Omental fat pad (tissue), 4 donors: ENCODE measurements around the gene MT1F. TPM values are rescaled to one million over a fixed set of nuclear protein-coding genes. Genes with fewer than 3 reads are reported as not detected.

Source experiments
- ATAC-seq: fragments of 150-250 bp; one replicate; pipeline ENCODE4 v1.9.1; 2016; ENCODE audit warnings: mild to moderate bottlenecking, moderate library complexity; ENCODE audit not compliant: low FRiP score
- DNase-seq: peaks from one replicate; pipeline ENCODE4 v3.0.0-alpha.2; 2019; ENCODE audit warnings: low spot score
- total RNA-seq, 4 donors: library from RNA; depleted of rRNA; stranded (reverse); fragments of >200 nt; gene quantifications; one replicate each; pipeline ENCODE4 v1.1.0, GENCODE V29; 2016
- TF ChIP-seq, protein P1 (sequence below), 3 donors: fragments of 450-650 bp; IDR thresholded peaks; one replicate each; pipeline ENCODE4 v1.5.1; 2016 to 2017; ENCODE audit warnings: antibody characterized with exemption in 3 of 3, mild to moderate bottlenecking in 3 of 3, moderate library complexity in 2 of 3

Gene MT1F
- total RNA-seq, 4 donors from 2014 or later = 9.8 to 199 (median 43.6) TPM

GRCh38 chr16:56626685-56627084, 31.1 kb upstream of the MT1F start:
- DNase-seq (no peak), ATAC-seq (no peak)
- TF ChIP-seq, protein P1, sequence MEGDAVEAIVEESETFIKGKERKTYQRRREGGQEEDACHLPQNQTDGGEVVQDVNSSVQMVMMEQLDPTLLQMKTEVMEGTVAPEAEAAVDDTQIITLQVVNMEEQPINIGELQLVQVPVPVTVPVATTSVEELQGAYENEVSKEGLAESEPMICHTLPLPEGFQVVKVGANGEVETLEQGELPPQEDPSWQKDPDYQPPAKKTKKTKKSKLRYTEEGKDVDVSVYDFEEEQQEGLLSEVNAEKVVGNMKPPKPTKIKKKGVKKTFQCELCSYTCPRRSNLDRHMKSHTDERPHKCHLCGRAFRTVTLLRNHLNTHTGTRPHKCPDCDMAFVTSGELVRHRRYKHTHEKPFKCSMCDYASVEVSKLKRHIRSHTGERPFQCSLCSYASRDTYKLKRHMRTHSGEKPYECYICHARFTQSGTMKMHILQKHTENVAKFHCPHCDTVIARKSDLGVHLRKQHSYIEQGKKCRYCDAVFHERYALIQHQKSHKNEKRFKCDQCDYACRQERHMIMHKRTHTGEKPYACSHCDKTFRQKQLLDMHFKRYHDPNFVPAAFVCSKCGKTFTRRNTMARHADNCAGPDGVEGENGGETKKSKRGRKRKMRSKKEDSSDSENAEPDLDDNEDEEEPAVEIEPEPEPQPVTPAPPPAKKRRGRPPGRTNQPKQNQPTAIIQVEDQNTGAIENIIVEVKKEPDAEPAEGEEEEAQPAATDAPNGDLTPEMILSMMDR (IDR thresholded peaks at IDR 0.05) = no peak

DNA sequence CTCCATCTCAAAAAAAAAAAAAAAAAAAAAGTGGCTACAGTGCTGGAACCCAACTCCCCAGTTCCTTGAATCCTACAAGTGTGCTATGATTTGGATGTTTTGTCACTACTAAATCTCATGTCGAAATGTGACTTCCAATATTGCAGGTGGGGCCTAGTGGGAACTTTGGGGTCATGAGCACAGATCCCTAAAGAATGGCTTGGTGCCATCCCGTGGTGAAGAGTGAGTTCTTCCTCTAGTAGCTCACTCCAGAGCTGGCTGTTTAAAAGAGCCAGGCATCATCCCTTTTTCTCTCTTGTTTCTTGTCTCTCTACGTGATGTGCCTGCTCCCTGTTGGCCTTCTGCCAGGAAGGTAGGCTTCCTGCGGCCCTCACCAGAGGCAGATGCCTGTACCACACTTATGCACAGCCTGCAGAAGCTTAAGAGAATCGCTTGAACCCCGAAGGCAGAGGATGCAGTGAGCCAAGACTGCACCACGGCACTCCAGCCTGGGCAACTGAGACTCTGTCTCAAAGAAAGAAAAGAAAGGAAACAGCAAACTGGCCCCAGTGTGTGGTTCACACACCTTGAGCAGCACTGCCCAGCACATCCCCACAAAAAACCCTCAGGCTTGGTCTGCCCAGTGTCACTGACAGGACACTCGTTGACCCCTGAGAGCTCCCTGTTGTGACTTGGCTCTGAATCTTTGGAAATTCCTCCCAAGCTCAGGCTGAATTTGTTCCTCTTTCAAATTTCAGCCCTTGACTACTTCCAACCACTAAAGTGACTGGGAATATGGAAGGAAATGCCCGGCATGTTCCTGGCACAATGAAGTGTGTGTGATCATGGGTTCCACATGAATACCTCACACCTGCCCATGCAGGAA, 29.0 kb upstream of the MT1F start:
- TF ChIP-seq, protein P1 (IDR thresholded peaks at IDR 0.05) = no peak
- DNase-seq = no peak

GRCh38 chr16:56629531-56629930, 28.2 kb upstream of the MT1F start:
- TF ChIP-seq, protein P1 (IDR thresholded peaks at IDR 0.05) = no peak
- ATAC-seq (no peak), DNase-seq (no peak)

More for the DNA sequence above, 29.0 kb upstream of the MT1F start:
- ATAC-seq = no peak

- ATAC-seq = no peak
- no peak for DNase-seq
- TF ChIP-seq, protein P1 (IDR thresholded peaks at IDR 0.05) = no peak
These were observed 27.6 kb upstream of the MT1F start for GRCh38 chr16:56630134-56630533.

GRCh38 chr16:56631197-56631596, 26.6 kb upstream of the MT1F start:
- ATAC-seq (no peak), DNase-seq (no peak)
- TF ChIP-seq, protein P1 (IDR thresholded peaks at IDR 0.05) = no peak

GRCh38 chr16:56631832-56632155, 26.0 kb upstream of the MT1F start:
- TF ChIP-seq, protein P1 (IDR thresholded peaks at IDR 0.05) = no peak
- ATAC-seq (no peak), DNase-seq (no peak)
